Adrenal gland (tissue), 5 donors: Measurements from ENCODE around the gene CLASP2.
"Not testable (repeated sequence)": the region's sequence is repeated elsewhere in the genome, so short reads cannot be mapped to it uniquely, and the experiment has no call there.

ENCODE experiments used
- POLR2A ChIP-seq, 2 donors: fragments of 450-650 bp; IDR thresholded peaks; one replicate each; pipeline ENCODE4 v1.6.1; 2017; ENCODE audit warnings: antibody characterized with exemption in 2 of 2, mild to moderate bottlenecking in 2 of 2, moderate library complexity in 1 of 2
- TF ChIP-seq, protein P1 (sequence below), 6 experiments: fragments of 450-650 bp in 4 of 6; fragments of 200-600 bp in 2 of 6; sonication (generic) in 1 of 6; IDR thresholded peaks; 1 replicate in 5 of 6; 2 replicates in 1 of 6; pipeline versions ENCODE4 v1.5.1 to v1.8.0; 2016 to 2021; ENCODE audit warnings: antibody characterized with exemption in 6 of 6, mild to moderate bottlenecking in 2 of 6, moderate library complexity in 1 of 6
- donor health status: DM: no; HTN: no; CAD: no.

DNA sequence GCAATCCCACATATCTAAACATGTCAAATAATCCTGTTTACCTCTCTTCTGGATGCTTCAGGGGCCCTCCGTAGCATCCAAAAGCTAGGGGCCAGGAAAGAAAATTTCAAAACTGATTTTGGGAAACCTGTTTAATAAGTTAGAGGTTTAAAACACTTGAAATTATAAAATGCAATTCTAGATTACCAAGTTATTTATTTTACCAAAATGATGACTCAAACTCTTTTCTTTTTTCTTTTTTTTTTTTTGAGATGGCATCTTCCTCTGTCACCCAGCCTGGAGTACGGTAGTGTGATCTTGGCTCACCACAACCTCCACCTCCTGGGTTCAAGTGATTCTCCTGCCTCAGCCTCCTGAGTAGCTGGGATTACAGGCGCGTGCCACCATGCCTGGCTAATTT is 258.5 kb downstream of the CLASP2 start:
- TF ChIP-seq, protein P1, sequence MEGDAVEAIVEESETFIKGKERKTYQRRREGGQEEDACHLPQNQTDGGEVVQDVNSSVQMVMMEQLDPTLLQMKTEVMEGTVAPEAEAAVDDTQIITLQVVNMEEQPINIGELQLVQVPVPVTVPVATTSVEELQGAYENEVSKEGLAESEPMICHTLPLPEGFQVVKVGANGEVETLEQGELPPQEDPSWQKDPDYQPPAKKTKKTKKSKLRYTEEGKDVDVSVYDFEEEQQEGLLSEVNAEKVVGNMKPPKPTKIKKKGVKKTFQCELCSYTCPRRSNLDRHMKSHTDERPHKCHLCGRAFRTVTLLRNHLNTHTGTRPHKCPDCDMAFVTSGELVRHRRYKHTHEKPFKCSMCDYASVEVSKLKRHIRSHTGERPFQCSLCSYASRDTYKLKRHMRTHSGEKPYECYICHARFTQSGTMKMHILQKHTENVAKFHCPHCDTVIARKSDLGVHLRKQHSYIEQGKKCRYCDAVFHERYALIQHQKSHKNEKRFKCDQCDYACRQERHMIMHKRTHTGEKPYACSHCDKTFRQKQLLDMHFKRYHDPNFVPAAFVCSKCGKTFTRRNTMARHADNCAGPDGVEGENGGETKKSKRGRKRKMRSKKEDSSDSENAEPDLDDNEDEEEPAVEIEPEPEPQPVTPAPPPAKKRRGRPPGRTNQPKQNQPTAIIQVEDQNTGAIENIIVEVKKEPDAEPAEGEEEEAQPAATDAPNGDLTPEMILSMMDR (IDR thresholded peaks at IDR 0.05), result not testable (repeated sequence)
- not testable (repeated sequence) for TF ChIP-seq POLR2A (IDR thresholded peaks at IDR 0.05)
